HL-60 (cell line): ENCODE data around the gene WDR90.

ENCODE experiments used
- DNase-seq, 2 experiments: peaks; one replicate each; pipeline ENCODE4 v3.0.0-alpha.2; 2010 to 2020; ENCODE audit warnings: low read depth in 1 of 2, low spot score in 1 of 2
- H3K27ac ChIP-seq: fragments of 250-450 bp; sonication (Bioruptor Pico); replicated peaks from 2 replicates; pipeline ENCODE4 v1.5.1; 2020; ENCODE audit warnings: mild to moderate bottlenecking, moderate library complexity
- H3K27me3 ChIP-seq: fragments of 250-450 bp; sonication (Bioruptor Pico); 2 replicates; pipeline ENCODE4 v1.5.1; 2021; ENCODE audit warnings: mild to moderate bottlenecking, moderate library complexity; ENCODE audit not compliant: insufficient read depth, poor library complexity, severe bottlenecking
- H3K4me3 ChIP-seq: replicated peaks from 2 replicates; pipeline ENCODE4 v1.5.1; 2011; ENCODE audit warnings: mild to moderate bottlenecking, control low read depth, low read length; ENCODE audit not compliant: insufficient read depth
- GABPA ChIP-seq: IDR thresholded peaks from 2 replicates; pipeline ENCODE4 v1.6.1; 2012; ENCODE audit warnings: low read depth
- POLR2AphosphoS5 ChIP-seq: IDR thresholded peaks from 2 replicates; pipeline ENCODE4 v1.6.1; 2012; ENCODE audit warnings: low read depth
- SPI1 ChIP-seq: IDR thresholded peaks from 2 replicates; pipeline ENCODE4 v1.6.1; 2012; ENCODE audit warnings: low read depth, mild to moderate bottlenecking, borderline replicate concordance
- TF ChIP-seq, protein P1 (sequence below): IDR thresholded peaks from one replicate; pipeline ENCODE4 v1.5.1; 2011; ENCODE audit warnings: low read length, control low read depth, inconsistent platforms; ENCODE audit not compliant: insufficient read depth
- TF ChIP-seq, protein P2 (sequence below): IDR thresholded peaks from 2 replicates; pipeline ENCODE4 v1.6.1; 2012; ENCODE audit warnings: low read depth; ENCODE audit not compliant: insufficient replicate concordance

Gene WDR90

DNA sequence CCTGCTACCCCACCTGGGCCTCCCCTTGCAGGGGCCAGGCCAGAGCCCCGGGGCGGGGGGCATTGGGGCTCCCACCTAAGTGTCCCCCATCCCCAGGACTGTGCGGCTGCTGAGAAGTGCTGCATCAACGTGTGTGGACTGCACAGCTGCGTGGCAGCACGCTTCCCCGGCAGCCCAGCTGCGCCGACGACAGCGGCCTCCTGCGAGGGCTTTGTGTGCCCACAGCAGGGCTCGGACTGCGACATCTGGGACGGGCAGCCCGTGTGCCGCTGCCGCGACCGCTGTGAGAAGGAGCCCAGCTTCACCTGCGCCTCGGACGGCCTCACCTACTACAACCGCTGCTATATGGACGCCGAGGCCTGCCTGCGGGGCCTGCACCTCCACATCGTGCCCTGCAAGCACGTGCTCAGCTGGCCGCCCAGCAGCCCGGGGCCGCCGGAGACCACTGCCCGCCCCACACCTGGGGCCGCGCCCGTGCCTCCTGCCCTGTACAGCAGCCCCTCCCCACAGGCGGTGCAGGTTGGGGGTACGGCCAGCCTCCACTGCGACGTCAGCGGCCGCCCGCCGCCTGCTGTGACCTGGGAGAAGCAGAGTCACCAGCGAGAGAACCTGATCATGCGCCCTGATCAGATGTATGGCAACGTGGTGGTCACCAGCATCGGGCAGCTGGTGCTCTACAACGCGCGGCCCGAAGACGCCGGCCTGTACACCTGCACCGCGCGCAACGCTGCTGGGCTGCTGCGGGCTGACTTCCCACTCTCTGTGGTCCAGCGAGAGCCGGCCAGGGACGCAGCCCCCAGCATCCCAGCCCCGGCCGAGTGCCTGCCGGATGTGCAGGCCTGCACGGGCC lies 16.5 kb upstream of the WDR90 start:
- TF ChIP-seq, protein P1, sequence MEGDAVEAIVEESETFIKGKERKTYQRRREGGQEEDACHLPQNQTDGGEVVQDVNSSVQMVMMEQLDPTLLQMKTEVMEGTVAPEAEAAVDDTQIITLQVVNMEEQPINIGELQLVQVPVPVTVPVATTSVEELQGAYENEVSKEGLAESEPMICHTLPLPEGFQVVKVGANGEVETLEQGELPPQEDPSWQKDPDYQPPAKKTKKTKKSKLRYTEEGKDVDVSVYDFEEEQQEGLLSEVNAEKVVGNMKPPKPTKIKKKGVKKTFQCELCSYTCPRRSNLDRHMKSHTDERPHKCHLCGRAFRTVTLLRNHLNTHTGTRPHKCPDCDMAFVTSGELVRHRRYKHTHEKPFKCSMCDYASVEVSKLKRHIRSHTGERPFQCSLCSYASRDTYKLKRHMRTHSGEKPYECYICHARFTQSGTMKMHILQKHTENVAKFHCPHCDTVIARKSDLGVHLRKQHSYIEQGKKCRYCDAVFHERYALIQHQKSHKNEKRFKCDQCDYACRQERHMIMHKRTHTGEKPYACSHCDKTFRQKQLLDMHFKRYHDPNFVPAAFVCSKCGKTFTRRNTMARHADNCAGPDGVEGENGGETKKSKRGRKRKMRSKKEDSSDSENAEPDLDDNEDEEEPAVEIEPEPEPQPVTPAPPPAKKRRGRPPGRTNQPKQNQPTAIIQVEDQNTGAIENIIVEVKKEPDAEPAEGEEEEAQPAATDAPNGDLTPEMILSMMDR, result no peak
- TF ChIP-seq SPI1, result no peak
- TF ChIP-seq, protein P2, sequence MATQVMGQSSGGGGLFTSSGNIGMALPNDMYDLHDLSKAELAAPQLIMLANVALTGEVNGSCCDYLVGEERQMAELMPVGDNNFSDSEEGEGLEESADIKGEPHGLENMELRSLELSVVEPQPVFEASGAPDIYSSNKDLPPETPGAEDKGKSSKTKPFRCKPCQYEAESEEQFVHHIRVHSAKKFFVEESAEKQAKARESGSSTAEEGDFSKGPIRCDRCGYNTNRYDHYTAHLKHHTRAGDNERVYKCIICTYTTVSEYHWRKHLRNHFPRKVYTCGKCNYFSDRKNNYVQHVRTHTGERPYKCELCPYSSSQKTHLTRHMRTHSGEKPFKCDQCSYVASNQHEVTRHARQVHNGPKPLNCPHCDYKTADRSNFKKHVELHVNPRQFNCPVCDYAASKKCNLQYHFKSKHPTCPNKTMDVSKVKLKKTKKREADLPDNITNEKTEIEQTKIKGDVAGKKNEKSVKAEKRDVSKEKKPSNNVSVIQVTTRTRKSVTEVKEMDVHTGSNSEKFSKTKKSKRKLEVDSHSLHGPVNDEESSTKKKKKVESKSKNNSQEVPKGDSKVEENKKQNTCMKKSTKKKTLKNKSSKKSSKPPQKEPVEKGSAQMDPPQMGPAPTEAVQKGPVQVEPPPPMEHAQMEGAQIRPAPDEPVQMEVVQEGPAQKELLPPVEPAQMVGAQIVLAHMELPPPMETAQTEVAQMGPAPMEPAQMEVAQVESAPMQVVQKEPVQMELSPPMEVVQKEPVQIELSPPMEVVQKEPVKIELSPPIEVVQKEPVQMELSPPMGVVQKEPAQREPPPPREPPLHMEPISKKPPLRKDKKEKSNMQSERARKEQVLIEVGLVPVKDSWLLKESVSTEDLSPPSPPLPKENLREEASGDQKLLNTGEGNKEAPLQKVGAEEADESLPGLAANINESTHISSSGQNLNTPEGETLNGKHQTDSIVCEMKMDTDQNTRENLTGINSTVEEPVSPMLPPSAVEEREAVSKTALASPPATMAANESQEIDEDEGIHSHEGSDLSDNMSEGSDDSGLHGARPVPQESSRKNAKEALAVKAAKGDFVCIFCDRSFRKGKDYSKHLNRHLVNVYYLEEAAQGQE, result no peak
- no peak for TF ChIP-seq GABPA
- peak; percentile 57 for TF ChIP-seq POLR2AphosphoS5
- Histone ChIP-seq H3K27me3 (no peaks in the 10 kb centered on the region), H3K4me3 (no peak overlapping the region), H3K27ac (no peak overlapping the region)
- DNase-seq, result no peak

DNA sequence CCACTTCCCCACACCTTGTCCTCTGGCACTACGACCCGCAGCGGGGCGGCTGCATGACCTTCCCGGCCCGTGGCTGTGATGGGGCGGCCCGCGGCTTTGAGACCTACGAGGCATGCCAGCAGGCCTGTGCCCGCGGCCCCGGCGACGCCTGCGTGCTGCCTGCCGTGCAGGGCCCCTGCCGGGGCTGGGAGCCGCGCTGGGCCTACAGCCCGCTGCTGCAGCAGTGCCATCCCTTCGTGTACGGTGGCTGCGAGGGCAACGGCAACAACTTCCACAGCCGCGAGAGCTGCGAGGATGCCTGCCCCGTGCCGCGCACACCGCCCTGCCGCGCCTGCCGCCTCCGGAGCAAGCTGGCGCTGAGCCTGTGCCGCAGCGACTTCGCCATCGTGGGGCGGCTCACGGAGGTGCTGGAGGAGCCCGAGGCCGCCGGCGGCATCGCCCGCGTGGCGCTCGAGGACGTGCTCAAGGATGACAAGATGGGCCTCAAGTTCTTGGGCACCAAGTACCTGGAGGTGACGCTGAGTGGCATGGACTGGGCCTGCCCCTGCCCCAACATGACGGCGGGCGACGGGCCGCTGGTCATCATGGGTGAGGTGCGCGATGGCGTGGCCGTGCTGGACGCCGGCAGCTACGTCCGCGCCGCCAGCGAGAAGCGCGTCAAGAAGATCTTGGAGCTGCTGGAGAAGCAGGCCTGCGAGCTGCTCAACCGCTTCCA lies 15.7 kb upstream of the WDR90 start:
- H3K27me3 ChIP-seq, result no peaks in the 10 kb centered on the region
- TF ChIP-seq GABPA, result no peak
- TF ChIP-seq, protein P2, result no peak
- TF ChIP-seq, protein P1, result no peak
- no peak for TF ChIP-seq SPI1
- TF ChIP-seq POLR2AphosphoS5, result no peak
- DNase-seq, result no peak
- no peak overlapping the region for H3K4me3 ChIP-seq
- H3K27ac ChIP-seq, result no peak overlapping the region

DNA sequence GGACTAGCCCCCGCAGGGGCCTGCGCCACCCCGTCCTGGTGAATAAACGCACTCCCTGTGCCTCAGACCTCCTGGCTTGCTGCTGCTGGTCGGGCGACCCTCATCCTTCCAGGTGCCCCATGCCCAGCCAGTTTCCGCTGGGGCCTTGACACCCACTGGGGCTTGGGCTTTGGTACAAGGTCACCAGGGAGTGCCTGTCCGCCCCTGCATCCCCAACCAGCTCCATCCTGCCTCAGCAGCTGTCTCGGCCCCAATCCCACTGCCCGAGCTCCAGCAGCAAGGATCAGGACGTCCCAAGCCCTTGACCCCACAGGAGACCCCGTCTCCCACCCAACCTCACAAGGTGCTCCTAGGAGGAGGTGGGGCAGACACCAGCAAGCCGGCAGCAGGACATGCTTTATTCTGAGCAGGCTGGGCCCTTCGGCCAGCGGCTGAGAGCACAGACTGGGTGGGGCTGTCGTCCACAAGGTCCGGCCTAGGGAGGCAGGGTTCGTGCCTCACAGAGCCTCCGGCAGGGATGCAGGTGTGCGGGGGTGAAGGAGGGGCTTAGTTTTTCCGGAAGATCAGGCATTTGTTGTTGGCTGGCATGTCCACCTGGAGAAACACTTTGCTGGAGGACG lies 15.0 kb upstream of the WDR90 start:
- Histone ChIP-seq H3K27ac (no peak overlapping the region), H3K4me3 (no peak overlapping the region), H3K27me3 (no peaks in the 10 kb centered on the region)
- TF ChIP-seq, protein P1, result no peak
- TF ChIP-seq POLR2AphosphoS5 (no peak), SPI1 (no peak), GABPA (no peak)
- TF ChIP-seq, protein P2, result no peak
- no peak for DNase-seq
